Midbrain (tissue), 1 donor: ENCODE data around the gene PGBD1.
A peak's percentile ranks its signal among the peaks of the same experiment; 100 is the strongest.

ENCODE experiments used
- DNase-seq: peaks from one replicate; lab custom pipeline; 2025; lab: John Stamatoyannopoulos, UW

The PGBD1 gene

GRCh38 chr6:28335040-28335563, 53.7 kb downstream of the PGBD1 start:
- no peak for DNase-seq

- peak; percentile 87 for DNase-seq
Measured at GRCh38 chr6:28335564-28336283, 54.4 kb downstream of the PGBD1 start, which contains the start of gene ZSCAN31. TSS of gene ZSCAN31 (minus strand) at chr6:28336148. CDS start at chr6:28329683, 6,465 bp downstream.

- peak; percentile 43 for DNase-seq
Measured at GRCh38 chr6:28336284-28337120, 55.1 kb downstream of the PGBD1 start.

GRCh38 chr6:28337121-28337520, 55.7 kb downstream of the PGBD1 start:
- DNase-seq, result no peak

- no peak for DNase-seq
Measured at GRCh38 chr6:28340310-28341095, 59.1 kb downstream of the PGBD1 start.

GRCh38 chr6:28343898-28344677, 62.7 kb downstream of the PGBD1 start:
- no peak for DNase-seq

GRCh38 chr6:28345201-28345600, 63.8 kb downstream of the PGBD1 start:
- DNase-seq, result no peak

GRCh38 chr6:28347119-28347518, 65.7 kb downstream of the PGBD1 start:
- no peak for DNase-seq

GRCh38 chr6:28349344-28349891, 68.0 kb downstream of the PGBD1 start:
- no peak for DNase-seq

GRCh38 chr6:28349892-28350737, 68.7 kb downstream of the PGBD1 start, which contains the start of gene ZKSCAN3:
TSS of gene ZKSCAN3 (plus strand) at chr6:28349947. CDS start at chr6:28359587, 9,640 bp downstream.
- peak; percentile 80 for DNase-seq

GRCh38 chr6:28351087-28351486, 69.7 kb downstream of the PGBD1 start:
- DNase-seq, result no peak

GRCh38 chr6:28351493-28351925, 70.1 kb downstream of the PGBD1 start:
- no peak for DNase-seq
